Muscle layer of colon (tissue), 2 donors: ENCODE measurements around the gene KLHL5.

Source experiments
- H3K27ac ChIP-seq: one replicate; pipeline ENCODE4 v1.7.0; 2013; ENCODE audit warnings: low read depth, mild to moderate bottlenecking, low read length, moderate library complexity
- H3K27me3 ChIP-seq, 2 donors: one replicate each; pipeline ENCODE4 v1.7.0; 2013; ENCODE audit warnings: low read length in 2 of 2, mild to moderate bottlenecking in 2 of 2; ENCODE audit not compliant: insufficient read depth in 2 of 2, control insufficient read depth in 1 of 2
- H3K36me3 ChIP-seq: one replicate; pipeline ENCODE4 v1.7.0; 2013; ENCODE audit warnings: mild to moderate bottlenecking, low read length; ENCODE audit not compliant: insufficient read depth
- H3K4me1 ChIP-seq: one replicate; pipeline ENCODE4 v1.7.0; 2013; ENCODE audit warnings: mild to moderate bottlenecking, low read length; ENCODE audit not compliant: insufficient read depth
- H3K4me3 ChIP-seq, 2 donors: one replicate each; pipeline ENCODE4 v1.7.0; 2013; ENCODE audit warnings: low read length in 2 of 2, low read depth in 1 of 2, mild to moderate bottlenecking in 1 of 2, moderate library complexity in 1 of 2
- H3K9ac ChIP-seq: one replicate; pipeline ENCODE4 v1.7.0; 2013; ENCODE audit warnings: low read length
- H3K9me3 ChIP-seq: one replicate; pipeline ENCODE4 v1.7.0; 2013; ENCODE audit warnings: mild to moderate bottlenecking, low read length
- donor health status: abdominal sarcoma.
- donor health status: Adenocarcinoma of cecum.

KLHL5 gene

GRCh38 chr4:39063430-39063829, 1.4 kb downstream of the KLHL5 start:
- no peak overlapping the region for H3K27ac ChIP-seq
- H3K9me3 ChIP-seq = no peaks in the 10 kb centered on the region
- H3K4me1 ChIP-seq = peaks cover 14% of the 10 kb centered on the region
- H3K27me3 ChIP-seq = no peaks in the 10 kb centered on the region
- H3K36me3 ChIP-seq = no peaks in the 10 kb centered on the region
- H3K4me3 ChIP-seq = no peak overlapping the region
- no peak overlapping the region for H3K9ac ChIP-seq

GRCh38 chr4:39066371-39066770, 4.3 kb downstream of the KLHL5 start:
- Histone ChIP-seq H3K4me1 (peaks cover 14% of the 10 kb centered on the region), H3K27ac (no peak overlapping the region), H3K4me3 (no peak overlapping the region), H3K27me3 (no peaks in the 10 kb centered on the region), H3K9me3 (no peaks in the 10 kb centered on the region), H3K9ac (no peak overlapping the region), H3K36me3 (no peaks in the 10 kb centered on the region)

DNA sequence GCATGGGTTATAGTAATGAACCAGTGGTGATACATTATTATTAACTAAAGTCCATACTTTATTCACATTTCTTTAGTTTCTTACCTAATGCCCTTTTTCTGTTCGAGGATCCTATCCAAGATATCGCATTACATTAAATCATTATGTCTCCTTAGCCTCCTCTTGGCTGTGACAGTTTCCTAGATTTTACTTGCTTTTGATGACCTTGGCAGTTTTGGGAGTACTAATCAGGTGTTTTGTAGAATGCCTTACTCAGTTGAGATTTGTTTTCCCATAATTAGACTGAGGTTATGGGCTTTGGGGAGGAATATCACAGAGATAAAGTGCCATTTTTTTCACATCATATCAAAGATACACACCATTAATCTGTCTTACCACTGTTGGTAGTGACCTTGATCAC, 5.0 kb downstream of the KLHL5 start:
- H3K4me1 ChIP-seq = peaks cover 8% of the 10 kb centered on the region
- H3K36me3 ChIP-seq = no peaks in the 10 kb centered on the region

DNA sequence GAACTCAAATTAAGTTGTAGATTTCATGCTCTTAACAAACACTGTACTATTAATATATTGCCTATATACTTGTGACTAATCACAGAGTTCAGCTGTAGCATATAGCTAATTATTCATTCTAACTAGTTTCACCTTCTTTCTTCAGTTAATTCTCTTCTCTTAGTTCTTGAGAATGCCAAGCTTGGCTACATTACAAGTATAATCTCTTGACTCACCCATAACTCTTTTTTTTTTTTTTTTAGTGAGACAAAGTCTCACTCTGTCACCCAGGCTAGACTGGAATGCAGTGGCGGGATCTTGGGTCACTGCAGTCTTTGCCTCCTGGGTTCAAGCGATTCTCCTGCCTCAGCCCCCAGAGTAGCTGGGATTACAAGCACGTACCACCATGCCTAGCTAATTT, 5.4 kb downstream of the KLHL5 start:
- Histone ChIP-seq H3K9ac (no peak overlapping the region), H3K9me3 (no peaks in the 10 kb centered on the region), H3K4me3 (no peak overlapping the region), H3K27me3 (no peaks in the 10 kb centered on the region), H3K4me1 (peaks cover 5% of the 10 kb centered on the region), H3K36me3 (no peaks in the 10 kb centered on the region), H3K27ac (no peak overlapping the region)

More for the DNA sequence above, 5.0 kb downstream of the KLHL5 start:
- H3K27me3 ChIP-seq = no peaks in the 10 kb centered on the region
- no peak overlapping the region for H3K9ac ChIP-seq
- H3K4me3 ChIP-seq = no peak overlapping the region
- H3K27ac ChIP-seq = no peak overlapping the region
- H3K9me3 ChIP-seq = no peaks in the 10 kb centered on the region

GRCh38 chr4:39068907-39069306, 6.9 kb downstream of the KLHL5 start:
- Histone ChIP-seq H3K36me3 (no peaks in the 10 kb centered on the region), H3K4me1 (peaks cover 5% of the 10 kb centered on the region), H3K9ac (no peak overlapping the region), H3K27ac (no peak overlapping the region), H3K4me3 (no peak overlapping the region), H3K27me3 (no peaks in the 10 kb centered on the region), H3K9me3 (no peaks in the 10 kb centered on the region)

GRCh38 chr4:39078829-39079228, 16.8 kb downstream of the KLHL5 start:
- Histone ChIP-seq H3K9ac (no peak overlapping the region), H3K4me1 (no peaks in the 10 kb centered on the region), H3K27ac (no peak overlapping the region), H3K9me3 (no peaks in the 10 kb centered on the region), H3K27me3 (no peaks in the 10 kb centered on the region), H3K36me3 (peaks cover 8% of the 10 kb centered on the region), H3K4me3 (no peak overlapping the region)

DNA sequence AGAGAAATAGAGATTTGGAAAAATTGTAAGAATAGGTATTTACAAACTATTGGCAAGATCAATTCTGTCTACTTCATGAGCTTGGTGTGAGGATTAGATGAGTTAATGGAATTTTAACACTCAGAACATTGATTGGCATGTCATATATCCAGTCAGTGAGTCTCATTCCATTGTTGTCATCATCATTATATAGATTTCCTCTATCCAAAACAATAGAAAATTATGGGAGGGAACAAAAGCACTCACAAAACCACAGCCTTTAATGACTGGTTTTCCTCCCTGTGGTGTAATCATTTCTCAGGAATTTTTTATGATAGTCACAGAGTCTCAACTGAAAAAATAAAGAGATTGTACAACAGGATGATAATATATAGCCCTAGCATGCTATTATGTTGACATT, 21.1 kb downstream of the KLHL5 start:
- no peaks in the 10 kb centered on the region for H3K4me1 ChIP-seq
- no peak overlapping the region for H3K27ac ChIP-seq
- H3K36me3 ChIP-seq = peaks cover 8% of the 10 kb centered on the region
- H3K9ac ChIP-seq = no peak overlapping the region
- H3K4me3 ChIP-seq = no peak overlapping the region
- no peaks in the 10 kb centered on the region for H3K27me3 ChIP-seq
- no peaks in the 10 kb centered on the region for H3K9me3 ChIP-seq

DNA sequence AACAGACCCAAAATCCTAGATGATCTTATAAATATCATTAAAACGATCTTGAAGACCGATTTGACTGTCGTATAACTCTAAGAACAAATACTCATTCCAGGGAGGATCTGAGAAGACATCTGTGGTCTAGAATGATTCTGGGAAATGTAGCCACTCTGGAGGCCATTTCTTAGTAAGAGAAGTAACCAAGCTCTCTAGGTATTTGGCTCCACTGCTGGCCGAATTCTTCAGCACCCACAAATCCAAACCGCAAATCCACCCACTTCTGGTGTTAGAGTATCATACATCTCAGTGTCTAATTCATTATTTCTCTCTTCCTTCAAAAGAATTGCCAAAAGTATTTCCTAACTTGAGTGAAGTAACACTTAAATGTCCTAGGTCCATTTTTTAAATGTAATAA, 23.9 kb downstream of the KLHL5 start:
- Histone ChIP-seq H3K36me3 (peaks cover 8% of the 10 kb centered on the region), H3K9me3 (no peaks in the 10 kb centered on the region), H3K4me1 (no peaks in the 10 kb centered on the region), H3K9ac (no peak overlapping the region), H3K27me3 (no peaks in the 10 kb centered on the region), H3K4me3 (no peak overlapping the region), H3K27ac (no peak overlapping the region)

DNA sequence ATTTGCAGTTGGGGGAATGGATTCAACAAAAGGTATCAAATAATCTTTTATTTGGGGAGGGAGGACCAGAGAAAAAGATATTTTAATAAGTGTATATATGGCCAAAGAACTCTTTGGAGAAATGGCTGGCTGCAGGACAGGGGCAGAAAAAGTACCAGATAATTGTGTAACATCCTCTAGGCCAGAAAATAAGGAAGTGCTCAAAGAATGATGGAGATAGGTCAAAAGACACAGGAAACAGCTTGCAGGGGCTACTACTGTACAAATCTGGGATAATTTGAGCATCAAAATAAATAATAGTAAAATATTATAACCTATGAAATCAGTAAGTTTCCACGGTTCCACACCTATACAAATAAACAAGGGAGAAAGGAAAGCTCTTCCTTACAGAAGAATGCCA, 34.8 kb downstream of the KLHL5 start:
- Histone ChIP-seq H3K27me3 (no peaks in the 10 kb centered on the region), H3K9ac (no peak overlapping the region), H3K36me3 (no peaks in the 10 kb centered on the region), H3K4me1 (no peaks in the 10 kb centered on the region), H3K27ac (no peak overlapping the region), H3K9me3 (no peaks in the 10 kb centered on the region), H3K4me3 (no peak overlapping the region)

DNA sequence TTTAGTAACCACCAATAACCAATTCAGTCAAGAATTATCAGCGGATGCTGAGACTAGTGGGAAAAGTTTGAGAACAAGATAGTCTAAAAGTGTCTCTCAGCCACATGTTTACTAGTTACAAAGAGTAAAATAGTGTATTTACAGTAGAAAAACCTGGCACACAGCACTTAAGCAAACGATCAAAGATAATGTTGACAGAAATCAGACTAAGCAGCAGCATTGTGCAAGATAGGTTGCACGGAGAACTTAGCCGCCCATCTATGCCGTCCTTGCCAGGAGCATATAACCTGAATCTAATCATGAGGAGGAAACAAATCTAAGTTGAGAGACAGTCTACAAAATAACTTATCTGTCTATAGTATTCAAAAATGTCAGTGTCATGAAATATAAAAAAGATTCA, 35.3 kb downstream of the KLHL5 start:
- Histone ChIP-seq H3K27ac (no peak overlapping the region), H3K9me3 (no peaks in the 10 kb centered on the region), H3K36me3 (peaks cover under 1% of the 10 kb centered on the region), H3K4me1 (no peaks in the 10 kb centered on the region), H3K9ac (no peak overlapping the region), H3K4me3 (no peak overlapping the region), H3K27me3 (no peaks in the 10 kb centered on the region)

DNA sequence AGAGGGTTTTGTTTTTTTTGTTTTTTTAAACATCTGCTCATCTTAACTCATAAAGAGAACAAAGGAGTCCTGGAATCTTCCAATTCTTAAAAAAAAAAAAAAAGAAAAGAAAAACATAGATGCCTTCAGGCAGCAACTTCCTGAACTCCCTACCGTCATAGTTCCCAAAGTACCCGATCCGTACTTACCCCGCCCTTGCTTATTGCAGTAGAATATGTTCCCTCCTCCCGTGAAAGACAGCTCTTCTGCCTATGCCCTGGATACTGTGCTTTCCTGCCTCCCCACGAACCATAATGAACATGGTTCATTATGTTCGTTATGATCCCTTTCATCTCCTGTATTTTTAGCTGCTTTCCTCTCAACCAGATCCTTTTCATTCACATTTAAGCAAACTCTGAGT, 40.3 kb downstream of the KLHL5 start:
- H3K27ac ChIP-seq = no peak overlapping the region
- peaks cover 14% of the 10 kb centered on the region for H3K36me3 ChIP-seq
- H3K9me3 ChIP-seq = no peaks in the 10 kb centered on the region
- no peak overlapping the region for H3K9ac ChIP-seq
- no peaks in the 10 kb centered on the region for H3K4me1 ChIP-seq
- no peaks in the 10 kb centered on the region for H3K27me3 ChIP-seq
- no peak overlapping the region for H3K4me3 ChIP-seq

DNA sequence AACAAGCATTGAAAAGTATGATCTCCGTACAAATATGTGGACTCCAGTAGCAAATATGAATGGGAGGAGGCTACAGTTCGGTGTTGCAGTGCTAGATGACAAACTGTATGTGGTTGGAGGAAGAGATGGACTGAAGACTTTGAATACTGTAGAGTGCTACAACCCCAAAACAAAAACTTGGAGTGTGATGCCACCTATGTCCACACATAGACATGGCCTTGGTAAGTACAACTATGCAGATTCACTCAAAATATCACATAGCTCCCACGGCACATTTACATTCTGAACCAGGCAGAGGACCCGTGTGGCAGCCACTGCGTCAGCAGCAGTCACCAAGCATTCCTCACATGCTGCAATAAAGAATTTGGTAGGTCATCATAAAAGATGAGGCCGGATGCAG, 41.3 kb downstream of the KLHL5 start:
- Histone ChIP-seq H3K9ac (no peak overlapping the region), H3K27me3 (no peaks in the 10 kb centered on the region), H3K4me3 (no peak overlapping the region), H3K36me3 (peaks cover 14% of the 10 kb centered on the region), H3K9me3 (no peaks in the 10 kb centered on the region), H3K27ac (no peak overlapping the region), H3K4me1 (no peaks in the 10 kb centered on the region)
